ENCODE data around the gene BABAM1.
"Not testable (repeated sequence)": the region's sequence is repeated elsewhere in the genome, so short reads cannot be mapped to it uniquely, and the experiment has no call there.

The BABAM1 gene

DNA sequence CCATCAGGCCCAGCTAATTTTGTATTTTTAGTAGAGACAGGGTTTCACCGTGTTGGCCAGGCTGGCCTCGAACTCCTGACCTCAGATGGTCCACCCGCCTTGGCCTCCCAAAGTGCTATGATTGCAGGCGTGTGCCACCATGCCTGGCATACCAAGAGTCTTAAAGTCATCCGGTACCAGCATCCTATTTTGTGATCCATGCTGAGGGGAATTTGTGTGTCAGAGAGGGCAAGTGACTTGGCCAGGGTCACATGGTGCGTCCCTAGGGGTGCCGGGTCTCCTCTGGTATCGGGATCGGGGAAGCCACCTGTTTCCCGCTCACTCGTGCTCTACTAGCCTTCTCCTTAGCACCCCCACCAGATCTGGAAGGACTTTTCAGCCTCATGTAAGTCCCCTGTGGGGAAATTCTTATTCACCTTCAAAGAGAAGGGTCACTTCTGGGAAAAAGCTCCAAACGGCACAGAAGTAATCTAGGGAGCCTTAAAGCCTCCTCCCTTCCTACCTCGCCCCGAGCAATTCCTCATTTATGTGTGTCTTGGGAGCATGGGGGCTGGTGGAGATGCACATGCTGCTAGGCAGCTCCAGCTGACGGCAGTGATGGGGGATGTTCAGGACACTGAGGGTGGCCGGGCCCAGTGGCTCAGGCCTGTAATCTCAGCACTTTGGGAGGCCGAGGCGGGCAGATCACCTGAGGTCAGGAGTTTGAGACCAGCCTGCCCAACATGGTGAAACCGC is 8.4 kb downstream of the BABAM1 start:
- DNase-seq (ENCODE audit: low spot score): no peak

DNA sequence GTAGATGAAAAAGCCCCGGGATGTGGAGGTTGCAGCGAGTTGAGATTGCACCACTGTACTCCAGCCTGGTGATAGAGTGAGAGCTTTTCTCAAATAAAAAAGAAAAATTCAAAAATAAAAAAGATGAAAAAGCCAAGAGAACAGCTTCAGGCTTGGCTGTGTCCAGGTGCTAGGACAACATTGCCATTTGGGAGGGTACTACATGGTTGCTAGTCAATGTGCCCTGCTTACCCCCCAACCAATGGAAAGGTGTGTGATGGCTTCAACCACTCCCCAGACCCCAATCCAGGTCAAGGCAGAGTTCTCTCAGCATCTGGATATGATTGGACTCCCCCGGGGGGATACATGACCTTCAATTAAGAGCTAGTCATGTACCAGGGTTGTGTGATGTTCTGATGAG is 12.2 kb downstream of the BABAM1 start:
- DNase-seq (ENCODE audit: low spot score): no peak

DNA sequence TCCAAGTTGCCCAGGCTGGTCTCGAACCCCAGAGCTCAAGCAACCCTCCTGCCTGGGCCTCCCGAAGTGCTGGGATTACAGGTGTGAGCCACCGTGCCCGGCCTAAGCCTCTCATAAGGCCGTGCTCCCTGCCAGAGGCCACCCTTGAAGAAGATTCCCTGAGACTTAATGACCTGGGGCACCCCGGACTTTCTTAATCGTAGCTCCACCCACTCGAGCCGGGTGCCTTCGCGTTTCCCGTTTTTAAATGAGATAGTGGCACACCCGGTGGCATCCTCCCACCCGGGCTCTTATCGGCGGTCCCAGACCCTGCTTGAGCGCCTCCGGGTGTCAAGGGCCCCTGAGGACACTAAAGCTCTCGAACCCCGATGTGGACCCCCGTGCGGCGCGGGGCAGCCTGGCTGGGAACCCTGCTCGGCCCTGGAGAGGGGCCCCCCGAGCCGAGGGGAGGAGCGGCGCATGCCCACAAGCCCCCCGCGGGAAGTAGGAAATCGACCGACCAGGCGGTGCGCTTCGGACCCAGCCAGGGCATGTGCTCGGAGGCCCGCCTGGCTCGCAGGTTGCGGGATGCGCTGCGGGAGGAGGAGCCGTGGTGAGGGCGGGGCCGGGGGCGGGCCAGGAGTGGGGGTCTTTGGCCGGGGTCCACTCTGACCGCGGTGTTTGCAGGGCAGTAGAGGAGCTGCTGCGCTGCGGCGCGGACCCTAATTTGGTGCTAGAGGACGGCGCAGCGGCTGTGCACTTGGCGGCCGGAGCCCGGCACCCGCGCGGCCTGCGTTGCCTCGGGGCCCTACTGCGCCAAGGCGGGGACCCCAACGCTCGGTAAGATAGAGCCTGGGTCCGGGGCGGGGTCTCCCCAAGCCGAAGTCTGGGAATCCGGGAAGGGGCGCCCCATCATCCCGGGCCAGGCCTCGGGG is 14.4 kb downstream of the BABAM1 start, which contains the start of gene ANKLE1:
ANKLE1 (plus strand) TSS at position 511 of the 914 bp plus-strand sequence; CDS start at position 531, 20 bp downstream.
- DNase-seq (ENCODE audit: low spot score): peak; percentile 10

DNA sequence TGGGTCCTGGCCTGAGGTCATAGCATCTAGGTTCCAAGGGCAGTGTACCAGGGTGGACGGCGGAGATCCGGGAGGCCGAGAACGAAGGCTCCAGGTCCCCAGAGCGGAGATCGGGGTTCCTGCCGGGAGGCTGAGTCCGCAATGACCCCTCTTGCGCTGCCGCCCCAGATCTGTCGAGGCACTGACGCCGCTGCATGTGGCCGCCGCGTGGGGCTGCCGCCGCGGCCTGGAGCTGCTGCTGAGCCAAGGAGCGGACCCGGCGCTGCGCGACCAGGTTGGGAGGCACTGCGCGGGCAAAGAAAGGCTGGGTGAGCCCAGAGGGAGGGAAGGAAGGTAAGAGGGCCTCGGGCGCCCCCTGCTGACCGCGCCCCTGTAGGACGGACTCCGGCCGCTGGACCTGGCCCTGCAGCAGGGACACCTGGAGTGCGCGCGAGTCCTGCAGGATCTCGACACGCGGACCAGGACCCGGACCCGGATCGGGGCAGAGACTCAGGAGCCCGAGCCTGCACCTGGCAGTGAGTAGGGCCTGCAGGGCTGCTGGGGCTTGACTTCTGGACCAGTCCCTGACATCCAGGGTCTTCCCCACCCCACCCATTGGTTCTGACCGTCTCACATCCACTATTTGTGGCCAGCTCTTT is 15.4 kb downstream of the BABAM1 start:
- DNase-seq (ENCODE audit: low spot score): peak; percentile 76

DNA sequence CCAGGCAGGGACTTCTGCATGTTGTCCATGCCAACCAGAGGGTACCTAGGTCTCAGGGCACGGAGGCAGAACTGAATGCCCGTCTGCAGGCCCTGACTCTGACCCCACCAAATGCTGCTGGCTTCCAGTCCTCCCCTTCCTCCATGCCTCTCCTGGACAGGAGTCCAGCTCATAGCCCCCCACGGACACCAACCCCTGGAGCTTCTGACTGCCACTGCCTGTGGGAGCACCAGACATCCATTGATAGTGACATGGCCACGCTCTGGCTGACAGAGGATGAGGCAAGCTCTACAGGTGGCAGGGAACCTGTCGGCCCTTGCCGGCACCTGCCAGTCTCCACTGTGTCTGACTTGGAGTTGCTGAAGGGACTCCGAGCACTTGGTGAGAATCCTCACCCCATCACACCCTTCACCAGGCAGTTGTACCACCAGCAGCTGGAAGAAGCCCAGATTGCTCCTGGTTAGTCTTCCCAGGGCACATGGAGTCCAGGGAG is 16.3 kb downstream of the BABAM1 start:
- DNase-seq (ENCODE audit: low spot score): no peak

DNA sequence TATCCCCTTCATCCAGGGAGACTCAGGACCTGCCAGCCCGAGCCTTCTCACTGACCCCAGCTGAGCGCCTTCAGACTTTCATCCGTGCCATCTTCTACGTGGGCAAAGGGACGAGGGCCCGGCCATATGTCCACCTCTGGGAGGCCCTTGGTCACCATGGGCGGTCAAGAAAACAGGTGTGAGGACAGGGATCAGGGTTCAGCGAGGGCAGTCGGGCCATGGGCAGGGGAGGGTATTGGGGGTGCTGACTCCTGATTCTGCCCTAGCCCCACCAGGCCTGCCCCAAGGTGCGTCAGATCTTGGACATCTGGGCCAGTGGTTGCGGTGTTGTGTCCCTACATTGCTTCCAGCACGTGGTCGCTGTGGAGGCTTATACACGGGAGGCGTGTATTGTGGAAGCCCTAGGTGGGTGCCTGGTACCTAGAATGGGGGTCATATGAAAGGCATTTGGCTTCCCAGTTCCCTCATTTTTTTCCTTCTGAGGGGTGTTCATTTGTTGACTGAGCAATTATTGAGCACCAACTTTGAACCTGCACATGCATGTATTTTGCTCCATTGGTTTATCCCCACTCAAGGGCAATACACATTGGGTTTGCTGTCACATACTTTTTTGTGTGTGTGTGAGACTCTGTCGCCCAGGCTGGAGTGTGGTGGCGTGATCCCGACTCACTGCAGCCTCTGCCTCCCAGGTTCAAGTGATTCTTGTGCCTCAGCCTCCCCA is 18.3 kb downstream of the BABAM1 start:
- no peak for DNase-seq (ENCODE audit: low spot score)

DNA sequence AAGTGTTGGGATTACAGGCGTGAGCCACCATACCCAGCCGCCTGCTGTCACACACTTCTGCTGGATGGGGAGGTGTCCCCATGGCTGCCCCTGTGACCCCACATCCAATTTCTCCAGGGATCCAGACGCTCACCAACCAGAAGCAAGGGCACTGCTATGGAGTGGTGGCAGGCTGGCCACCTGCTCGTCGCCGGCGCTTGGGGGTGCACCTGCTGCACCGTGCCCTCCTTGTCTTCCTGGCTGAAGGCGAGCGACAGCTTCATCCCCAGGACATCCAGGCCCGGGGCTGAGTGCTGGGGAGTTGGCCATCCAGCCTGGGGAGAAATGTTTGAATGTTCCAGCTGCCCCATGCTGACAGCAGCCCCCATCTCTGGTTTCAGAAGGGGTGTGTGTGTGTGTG is 19.0 kb downstream of the BABAM1 start:
- no peak for DNase-seq (ENCODE audit: low spot score)

DNA sequence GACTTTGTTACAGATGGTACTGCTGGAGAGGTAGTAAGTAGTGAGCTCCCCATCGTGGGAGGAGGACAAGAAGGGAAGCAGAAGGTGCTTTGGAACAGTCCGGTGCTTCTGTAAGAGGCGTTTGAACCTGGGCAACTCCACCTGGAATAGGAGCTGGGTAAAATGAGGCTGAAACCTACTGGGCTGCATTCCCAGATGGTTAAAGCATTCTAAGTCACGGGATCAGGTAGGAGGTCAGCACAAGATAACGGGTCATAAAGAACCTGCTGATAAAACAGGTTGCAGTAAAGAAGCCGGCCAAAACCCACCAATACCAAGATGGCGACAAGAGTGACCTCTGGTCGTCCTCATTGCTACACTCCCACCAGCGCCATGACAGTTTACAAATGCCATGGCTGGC is 19.5 kb downstream of the BABAM1 start:
- no peak for DNase-seq (ENCODE audit: low spot score)

DNA sequence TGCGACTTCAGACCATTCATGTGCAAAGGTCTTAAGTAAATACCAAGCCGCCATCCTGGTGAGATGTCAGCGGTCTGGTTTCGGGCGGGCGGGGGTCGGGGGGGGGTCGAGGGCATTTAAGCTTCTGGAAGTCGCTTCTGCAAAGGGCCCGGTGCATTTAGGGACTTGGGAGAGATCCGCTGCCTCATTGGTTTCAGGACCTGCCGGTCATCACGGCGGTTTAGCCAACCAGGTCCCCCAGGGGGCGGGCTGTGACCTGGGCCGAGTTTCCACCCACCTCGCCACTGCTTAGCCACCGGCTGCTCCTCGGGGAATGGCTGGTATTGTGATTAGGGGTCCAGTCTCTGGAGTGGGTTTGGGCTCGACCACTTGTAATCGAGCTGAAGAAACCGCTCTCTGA is 22.2 kb downstream of the BABAM1 start:
- DNase-seq (ENCODE audit: low spot score): peak; percentile 18

DNA sequence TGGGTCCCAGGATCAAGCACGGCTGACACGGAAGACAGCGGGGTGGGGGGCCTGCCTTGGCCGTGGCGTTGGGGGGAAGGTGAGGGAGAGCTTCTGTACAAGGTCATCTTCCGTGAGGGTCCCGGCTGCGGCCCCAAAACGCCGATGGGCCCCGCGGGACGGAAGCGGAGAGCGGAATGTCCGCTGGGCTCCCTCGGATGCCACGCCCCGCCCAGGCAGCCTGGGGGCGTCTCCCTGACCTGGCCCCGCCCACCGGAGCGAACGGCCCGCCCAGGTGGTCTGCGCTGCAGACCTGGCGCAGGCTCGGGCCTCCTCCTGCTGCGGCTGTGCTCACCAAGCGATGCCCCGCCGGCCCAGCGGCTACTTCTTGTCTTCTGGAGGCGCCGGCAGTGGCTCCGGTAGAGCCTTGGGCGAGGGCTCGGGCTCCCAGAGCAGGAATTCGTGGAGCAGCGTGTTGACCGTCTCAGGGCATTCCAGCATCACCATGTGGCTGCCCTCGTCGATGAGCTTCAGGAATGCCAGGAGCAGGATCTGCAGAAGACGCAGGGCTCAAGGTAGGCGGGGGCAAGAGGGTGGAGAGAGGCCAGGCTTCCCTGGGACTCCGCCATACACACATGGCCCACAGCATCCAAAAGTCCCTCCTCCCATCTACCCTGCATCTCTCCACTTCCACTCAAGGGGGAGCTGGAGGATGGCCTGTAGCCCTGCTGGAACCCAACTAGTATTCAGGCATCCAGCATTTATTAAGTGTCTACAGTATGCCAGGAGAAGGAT is 25.2 kb downstream of the BABAM1 start:
- peak; percentile 81 for DNase-seq (ENCODE audit: low spot score)

DNA sequence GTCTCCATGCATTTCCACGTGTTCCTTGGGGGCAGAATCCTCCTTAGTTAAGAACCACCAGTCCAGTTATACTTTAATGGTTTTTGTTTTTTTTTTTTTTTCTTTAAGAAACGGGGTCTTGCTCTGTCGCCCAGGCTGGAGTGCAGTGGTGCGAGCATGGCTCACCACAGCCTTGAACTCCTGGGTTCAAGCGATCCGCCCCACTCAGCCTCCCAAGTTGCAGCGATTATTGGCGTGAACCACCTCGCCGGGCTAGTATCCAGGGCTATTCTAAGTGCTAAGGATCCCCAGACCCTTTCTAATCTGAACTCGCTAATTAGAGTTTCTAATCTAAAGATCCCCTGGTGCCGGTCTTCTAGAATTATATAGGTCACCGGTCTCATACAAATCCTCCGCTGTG is 26.4 kb downstream of the BABAM1 start:
- DNase-seq (ENCODE audit: low spot score): no peak

DNA sequence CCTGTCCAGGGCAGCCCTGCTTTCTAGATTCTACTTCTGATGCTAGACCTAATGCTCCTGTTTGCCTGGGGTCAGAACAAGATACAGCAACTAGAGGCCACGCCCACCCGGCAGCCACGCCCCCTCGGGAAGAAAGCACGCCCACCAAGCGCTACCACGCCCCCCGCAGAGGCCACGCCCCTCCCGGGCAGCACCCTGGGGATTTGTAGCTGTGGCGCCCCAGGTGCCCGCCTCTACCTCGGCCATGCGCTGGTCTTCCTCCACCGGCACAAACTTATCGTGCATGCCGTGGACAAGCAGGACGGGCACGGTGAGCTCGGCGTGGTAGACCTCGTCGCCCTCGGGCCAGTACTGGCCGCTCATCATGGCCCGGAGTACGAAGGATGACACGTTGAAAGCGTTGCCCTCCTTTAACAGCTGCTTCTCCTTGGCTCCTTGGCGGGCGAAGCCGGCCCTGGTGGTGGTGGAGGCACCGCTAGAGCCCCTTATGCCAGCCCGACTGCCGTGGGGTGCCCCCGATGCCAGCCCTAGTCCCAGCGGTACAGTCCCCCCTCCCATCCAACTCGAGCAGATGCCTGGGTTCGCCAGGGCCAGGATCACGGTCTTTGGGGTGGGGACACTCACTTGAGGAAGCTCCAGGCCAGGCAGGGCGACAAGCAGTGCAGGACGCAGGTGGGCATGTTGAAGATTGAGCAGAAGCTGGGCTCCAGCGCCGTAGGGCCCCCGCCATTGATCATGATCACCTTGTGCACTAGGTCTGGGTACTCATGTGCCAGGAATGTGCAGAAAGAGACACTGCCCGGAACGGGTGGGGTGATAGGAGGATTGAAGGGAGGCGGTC is 27.0 kb downstream of the BABAM1 start:
- peak; percentile 25 for DNase-seq (ENCODE audit: low spot score)

DNA sequence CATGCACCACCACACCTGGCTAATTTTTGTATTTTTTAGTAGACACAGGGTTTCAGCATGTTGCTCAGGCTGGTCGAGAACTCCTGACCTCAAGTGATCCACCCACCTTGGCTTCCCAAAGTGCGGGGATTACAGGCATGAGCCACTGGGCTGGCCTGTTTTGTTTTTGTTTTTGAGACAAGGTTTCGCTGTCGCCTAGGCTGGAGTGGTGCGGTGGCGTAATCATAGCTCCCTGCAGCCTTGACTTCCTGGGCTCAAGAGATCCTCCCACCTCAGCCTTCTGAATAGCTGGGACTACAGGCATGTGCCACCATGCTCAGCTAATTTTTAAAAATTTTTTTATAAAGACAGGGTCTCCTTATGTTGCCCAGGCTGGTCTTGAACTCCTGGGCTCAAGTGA is 28.3 kb downstream of the BABAM1 start:
- not testable (repeated sequence) for DNase-seq (ENCODE audit: low spot score)

DNA sequence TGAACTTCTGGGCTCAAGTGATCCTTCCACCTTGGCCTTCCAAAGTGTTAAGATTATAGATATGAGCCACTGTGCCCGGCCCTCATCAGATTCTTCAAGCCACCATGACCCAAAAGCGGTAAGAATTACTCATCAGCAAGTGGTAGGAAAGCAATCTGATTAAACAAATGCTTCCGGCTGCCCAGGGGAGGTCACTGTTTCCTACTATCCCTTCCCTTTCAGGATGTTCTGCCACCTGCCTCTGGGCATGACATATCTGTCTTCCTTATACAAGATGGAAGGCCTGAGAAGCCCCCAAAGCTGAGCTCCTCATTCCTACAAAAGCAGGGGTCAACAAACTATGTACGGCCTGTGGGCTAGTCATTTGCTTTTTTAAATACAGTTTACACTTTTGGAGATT is 29.0 kb downstream of the BABAM1 start:
- DNase-seq (ENCODE audit: low spot score): no peak

DNA sequence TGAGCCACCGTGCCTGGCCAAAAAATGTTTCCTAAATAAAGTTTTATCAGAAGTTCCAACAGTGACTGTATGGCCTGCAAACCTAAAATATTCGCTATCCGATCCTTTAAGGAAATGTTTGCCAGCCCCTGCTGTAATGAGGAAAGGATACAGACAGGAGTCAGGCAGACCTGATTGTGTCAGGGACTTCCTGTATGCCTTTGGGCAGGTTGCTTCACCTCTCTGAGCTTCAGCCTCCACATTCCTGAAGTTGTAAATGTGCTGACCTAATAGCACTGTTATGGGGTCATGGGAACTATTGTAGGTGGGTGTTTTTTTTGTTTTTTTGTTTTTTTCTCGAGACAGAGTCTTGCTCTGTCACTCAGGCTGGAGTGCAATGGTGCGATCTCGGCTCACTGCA is 29.7 kb downstream of the BABAM1 start:
- DNase-seq (ENCODE audit: low spot score): no peak

DNA sequence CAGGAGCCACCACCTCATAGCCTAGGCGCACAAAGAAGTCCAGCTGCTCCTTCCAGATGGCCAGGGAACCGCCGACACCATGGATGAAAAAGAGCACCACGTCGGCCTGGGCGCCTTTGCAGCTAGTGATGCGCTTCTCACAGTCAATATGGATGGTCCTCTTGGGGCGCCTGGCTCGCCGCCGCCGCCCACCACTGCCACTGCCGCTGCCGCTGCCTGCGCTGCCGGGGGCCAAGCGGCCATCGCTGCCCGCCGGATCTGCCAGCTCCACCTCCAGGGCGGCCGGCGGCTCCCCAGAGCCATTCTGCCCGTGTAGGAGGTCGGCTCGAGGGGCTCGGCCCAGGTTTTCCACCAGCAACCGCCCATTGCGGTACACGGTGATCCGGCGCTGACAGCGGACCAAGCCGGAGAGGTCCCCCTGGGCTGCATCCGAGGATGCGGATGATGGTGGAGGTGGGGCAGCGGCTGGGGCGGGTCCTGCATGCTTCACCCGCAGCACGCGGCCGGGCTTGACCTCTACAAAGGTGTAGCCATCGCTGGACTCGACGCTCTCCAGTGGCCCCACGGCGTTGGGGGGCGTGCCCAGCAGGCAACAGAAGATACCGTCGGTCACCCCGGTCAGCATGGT is 33.9 kb downstream of the BABAM1 start:
- DNase-seq (ENCODE audit: low spot score): no peak

DNA sequence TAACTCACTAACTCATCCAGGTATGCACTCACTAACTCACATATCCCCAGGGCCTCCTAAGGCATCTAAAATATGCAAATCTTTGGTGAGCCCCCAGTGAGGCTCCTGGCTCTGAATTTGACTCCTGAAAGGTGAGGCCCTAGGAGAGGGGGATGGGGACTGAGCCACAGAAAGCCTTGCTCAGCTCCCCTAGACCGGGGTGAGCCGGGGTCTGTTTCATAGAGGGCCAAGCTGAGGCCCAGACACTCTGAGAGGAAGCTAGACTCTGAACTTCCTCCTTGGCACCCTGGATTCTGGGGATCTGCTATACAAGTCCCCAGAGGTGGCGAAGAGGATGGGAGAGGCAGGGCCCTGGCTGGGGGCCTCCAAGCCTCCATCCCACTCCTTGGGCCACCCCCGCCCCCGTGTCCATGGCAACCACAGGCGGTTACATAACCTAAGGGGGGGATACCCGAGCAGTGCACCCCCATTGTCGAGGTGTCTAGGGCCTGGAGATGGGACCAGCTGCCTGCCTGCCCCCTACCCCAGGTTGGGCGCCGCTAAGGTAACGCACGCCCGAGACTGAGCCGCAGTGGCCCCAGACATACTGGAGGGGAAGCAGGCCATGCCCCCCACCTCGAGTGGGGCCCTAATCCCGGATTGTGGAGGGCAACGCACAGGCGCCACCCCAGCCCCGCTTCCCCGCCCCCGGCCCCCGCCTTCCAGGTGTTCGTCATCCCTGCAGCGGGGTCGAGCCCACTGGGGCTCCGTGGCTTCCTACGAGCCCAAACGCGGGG is 35.3 kb downstream of the BABAM1 start:
- no peak for DNase-seq (ENCODE audit: low spot score)

DNA sequence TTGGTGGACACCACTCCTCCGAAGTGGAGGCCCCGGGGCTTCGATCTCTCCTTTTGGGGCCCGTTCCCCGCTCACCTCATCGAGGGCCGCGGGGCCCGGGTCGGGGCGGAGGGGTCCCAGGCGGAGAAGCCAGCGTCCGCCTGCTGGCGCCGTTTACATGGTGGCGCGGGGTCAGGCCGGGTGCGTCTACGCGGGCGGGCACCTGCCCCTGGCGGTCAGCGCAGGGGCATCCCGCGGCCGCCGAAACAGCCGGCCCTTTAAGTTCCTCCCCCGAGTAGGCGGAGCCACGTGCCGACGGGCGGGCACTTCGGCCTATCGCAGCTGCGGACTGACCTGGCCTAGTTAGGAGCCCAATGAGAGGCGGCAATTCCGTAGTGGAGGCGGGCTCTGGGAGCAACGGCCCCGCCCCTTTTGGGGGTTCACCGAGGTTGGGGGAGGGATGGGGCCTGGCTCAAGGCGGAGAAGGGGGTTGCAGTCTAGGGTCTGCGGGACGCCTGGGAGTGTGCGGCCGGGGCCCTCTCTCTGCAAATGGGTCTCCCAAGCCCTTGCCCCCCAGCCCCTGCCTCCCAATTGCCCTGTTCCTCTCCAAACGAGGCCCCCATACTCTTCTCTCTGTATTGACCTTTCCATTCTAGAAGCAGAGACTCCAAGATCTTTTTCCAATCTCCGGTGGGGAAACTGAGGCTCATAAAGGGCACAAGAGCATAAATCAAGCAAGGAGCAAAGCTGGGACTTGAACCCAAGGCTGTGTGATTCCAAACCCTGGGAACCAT is 36.1 kb downstream of the BABAM1 start, which contains the start of gene ABHD8:
ABHD8 (minus strand) TSS at position 259 of the 773 bp plus-strand sequence. CDS start 1,809 bp downstream, outside the sequence.
- peak; percentile 94 for DNase-seq (ENCODE audit: low spot score)
